HG03280 (cell line): ENCODE results near the gene TTYH1.
"Not testable (repeated sequence)": the region's sequence is repeated elsewhere in the genome, so short reads cannot be mapped to it uniquely, and the experiment has no call there.

Source experiments
- ATAC-seq: cut with Tn5 transposase; IDR thresholded peaks from one replicate; pipeline ENCODE4 v1.9.1; 2021; ENCODE audit warnings: mild to moderate bottlenecking, moderate library complexity; ENCODE audit not compliant: unreplicated experiment

TTYH1 gene

GRCh38 chr19:54415208-54415900 lies at the start of gene TTYH1:
Gene TTYH1, plus strand, starts transcription at chr19:54415464. Its CDS starts 89 bp downstream, at chr19:54415553.
- no peak for ATAC-seq

- not testable (repeated sequence) for ATAC-seq
Observed at GRCh38 chr19:54365798-54366197, 49.5 kb upstream of the TTYH1 start.

- ATAC-seq, result no peak
Observed at GRCh38 chr19:54366811-54367210, 48.5 kb upstream of the TTYH1 start.

GRCh38 chr19:54369082-54369687 lies 46.1 kb upstream of the TTYH1 start:
- ATAC-seq, result no peak

- ATAC-seq, result not testable (repeated sequence)
Observed at GRCh38 chr19:54369688-54370433, 45.4 kb upstream of the TTYH1 start.

- ATAC-seq, result not testable (repeated sequence)
Observed at GRCh38 chr19:54370434-54370796, 44.8 kb upstream of the TTYH1 start.

- not testable (repeated sequence) for ATAC-seq
Observed at GRCh38 chr19:54371453-54371852, 43.8 kb upstream of the TTYH1 start.

- no peak for ATAC-seq
Observed at GRCh38 chr19:54373781-54374631, 41.3 kb upstream of the TTYH1 start.

- not testable (repeated sequence) for ATAC-seq
Observed at GRCh38 chr19:54375181-54375938, 39.9 kb upstream of the TTYH1 start.

GRCh38 chr19:54376610-54377285 lies 38.5 kb upstream of the TTYH1 start:
- no peak for ATAC-seq

- no peak for ATAC-seq
Observed at GRCh38 chr19:54379187-54379678, 36.0 kb upstream of the TTYH1 start.

- ATAC-seq, result no peak
Observed at GRCh38 chr19:54380897-54381296, 34.4 kb upstream of the TTYH1 start.

GRCh38 chr19:54382041-54382440 lies 33.2 kb upstream of the TTYH1 start:
- not testable (repeated sequence) for ATAC-seq

GRCh38 chr19:54383330-54383729 lies 31.9 kb upstream of the TTYH1 start:
- no peak for ATAC-seq

GRCh38 chr19:54387991-54388801 lies 27.1 kb upstream of the TTYH1 start:
- no peak for ATAC-seq

GRCh38 chr19:54388802-54389139 lies 26.5 kb upstream of the TTYH1 start:
- no peak for ATAC-seq

- no peak for ATAC-seq
Observed at GRCh38 chr19:54389553-54389952, 25.7 kb upstream of the TTYH1 start.

GRCh38 chr19:54390942-54391577 lies 24.2 kb upstream of the TTYH1 start:
- ATAC-seq, result no peak
